Stimulated activated CD8-positive, alpha-beta memory T cell treated with anti-CD3 and anti-CD28 coated beads, Interleukin-7, amount 100 ng/mL, for 48 hours (primary cell): ENCODE measurements around the gene CYFIP1.

ENCODE experiments used
- DNase-seq, 2 donors: peaks; one replicate each; pipeline ENCODE4 v3.0.0-alpha.2; 2020; ENCODE audit warnings: low read depth in 1 of 2; ENCODE audit errors: extremely low read depth in 1 of 2

CYFIP1 gene

DNA sequence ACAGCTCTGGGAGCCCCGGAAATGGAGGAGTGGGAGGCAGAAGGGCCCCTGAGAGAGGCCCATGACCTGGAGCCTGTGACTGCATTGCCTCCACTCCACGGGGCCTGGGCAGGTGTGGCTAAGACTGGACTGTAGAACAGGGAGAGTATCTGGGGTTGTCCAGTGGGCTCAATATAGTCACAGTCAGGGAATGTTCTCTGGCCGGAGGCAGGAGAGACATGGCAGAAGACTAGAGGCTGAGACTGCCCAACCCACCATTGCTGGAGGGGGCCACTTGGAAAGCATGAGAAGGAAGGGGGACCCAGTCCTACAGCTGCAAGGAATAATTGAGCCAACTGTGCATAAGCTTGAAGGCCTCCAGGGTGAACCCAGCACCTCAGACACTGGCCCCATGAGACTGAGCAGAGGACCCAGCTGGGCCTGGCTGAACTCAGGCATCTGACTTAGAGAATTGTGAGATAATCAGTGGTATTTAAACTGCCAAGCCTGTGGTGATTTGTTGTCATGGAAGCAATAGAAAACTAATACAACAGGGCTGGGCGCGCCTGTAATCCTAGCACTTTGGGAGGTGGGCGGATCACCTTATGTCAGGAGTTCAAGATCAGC lies 108.6 kb downstream of the CYFIP1 start:
- DNase-seq, result no peak

DNA sequence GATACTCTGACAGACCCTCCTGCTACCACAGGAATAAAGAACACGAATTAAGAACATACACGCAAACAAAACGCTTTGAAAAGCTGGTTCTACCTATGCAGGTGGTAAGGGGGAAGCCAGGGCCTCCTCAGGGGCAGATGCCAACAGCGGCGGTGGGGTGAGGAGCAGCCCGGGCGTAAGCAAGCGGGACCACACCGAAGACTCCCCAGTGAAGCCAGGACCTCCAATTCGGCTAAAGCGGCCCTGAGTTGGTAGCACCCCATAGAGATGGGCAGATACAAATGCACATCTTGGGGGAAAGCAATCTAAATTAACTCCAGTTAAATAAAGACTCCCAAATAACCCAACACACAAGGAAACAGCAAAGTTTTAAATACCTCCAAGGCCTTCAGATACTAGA lies 109.3 kb downstream of the CYFIP1 start:
- DNase-seq, result no peak

DNA sequence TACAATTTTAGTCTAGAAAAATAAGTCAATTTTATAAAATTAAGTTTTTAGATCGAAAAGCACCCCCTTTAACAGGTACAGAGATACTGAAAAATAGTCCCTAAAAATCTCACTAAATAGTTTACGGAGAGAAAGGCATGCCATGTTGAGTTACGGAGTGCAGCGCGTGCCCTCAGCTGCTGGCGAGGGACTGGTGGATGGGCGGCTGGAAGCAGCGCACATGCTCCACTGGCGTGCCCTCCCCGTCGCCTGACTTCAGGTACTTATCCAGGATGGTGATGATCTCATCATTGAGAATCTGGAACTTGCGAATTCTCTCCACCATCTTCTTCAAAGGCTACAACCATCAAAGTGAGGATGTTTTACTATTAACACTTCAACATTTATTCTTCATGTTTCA lies 110.3 kb downstream of the CYFIP1 start:
- DNase-seq, result no peak

DNA sequence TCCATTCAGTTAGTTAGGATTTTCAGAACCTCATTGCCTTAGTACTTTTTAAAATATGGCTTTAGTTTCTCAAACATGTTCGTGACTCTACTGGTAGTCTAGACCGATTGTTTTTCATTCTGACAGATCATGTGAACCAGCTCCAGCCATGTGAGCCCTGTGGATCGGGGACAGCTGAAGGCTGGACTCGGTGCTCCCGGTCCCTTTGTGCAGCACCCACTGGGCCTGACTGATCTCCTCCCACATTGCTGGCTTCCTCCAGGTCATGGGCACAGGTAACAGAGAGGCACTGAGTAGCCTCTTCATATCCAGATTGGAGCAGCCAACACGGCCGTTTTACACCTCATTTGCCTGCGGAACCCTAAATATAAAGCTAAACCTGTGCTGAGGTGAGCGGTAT lies 111.2 kb downstream of the CYFIP1 start:
- DNase-seq, result no peak

DNA sequence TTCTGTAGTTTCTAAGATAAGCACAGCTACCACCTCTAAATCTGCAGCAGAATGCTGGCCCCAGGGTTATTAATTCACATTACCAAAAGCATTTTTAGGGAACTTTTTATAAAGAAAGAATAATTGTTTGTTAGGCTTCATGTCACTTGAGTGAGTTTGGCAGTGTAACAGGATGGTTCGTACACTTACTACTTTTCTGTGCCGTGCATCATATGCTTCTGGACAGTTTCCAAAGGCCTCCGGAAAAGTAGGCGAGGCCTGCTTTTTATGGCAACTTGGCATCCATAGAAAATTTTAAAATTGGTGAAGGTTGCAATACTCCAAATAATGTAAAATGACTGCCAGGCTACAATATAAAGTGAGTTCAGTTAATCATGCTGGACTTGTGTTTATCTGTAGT lies 111.7 kb downstream of the CYFIP1 start:
- no peak for DNase-seq

DNA sequence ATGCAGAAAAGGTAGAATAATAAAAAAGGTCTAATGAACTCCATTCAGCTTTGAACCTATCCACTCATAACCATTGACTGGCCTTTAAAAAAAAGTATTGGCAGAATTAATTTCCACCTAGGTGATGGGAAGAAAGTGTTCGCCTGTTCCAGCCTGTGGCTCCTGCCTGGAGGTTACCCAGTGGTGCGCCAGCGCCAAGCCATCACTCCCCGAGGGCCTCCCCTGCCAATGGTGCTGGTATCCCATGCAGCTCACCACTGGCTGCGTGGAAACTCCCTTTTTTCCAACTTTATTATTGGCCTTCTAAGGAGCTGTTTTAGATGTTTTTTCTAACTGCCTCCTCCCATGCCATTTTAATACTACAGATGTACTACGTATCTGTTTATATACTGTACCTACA lies 112.3 kb downstream of the CYFIP1 start:
- DNase-seq, result no peak

DNA sequence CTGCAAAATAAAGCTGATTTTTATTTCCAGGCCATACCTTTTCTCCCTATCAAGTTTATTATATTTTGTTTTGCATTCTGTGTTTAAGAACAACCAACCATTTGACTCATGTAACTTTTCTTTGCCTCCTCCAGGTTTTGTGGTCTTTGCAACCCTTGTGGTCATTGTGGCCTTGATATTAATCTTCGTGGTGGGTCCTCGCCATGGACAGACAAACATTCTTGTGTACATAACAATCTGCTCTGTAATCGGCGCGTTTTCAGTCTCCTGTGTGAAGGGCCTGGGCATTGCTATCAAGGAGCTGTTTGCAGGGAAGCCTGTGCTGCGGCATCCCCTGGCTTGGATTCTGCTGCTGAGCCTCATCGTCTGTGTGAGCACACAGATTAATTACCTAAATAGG lies 114.1 kb downstream of the CYFIP1 start:
- no peak for DNase-seq

DNA sequence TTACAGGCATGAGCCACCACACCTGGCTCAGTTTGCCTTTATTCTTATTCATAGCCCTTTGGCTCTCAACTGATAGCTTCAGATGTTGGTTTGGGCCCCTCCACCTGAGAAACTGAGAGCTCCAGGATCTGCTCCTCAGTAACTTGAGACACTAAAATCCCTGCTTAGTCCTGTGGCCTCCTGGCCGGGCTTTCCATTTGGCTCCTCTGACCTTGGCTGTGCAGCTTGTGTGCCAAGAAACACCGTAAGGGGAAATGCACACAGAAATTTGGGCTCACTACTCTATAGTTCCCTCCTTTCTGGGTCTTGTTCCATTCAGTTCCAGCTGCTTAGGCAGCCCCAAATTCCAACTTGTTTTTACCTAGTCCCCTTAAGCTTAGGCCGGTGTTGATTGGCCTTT lies 116.8 kb downstream of the CYFIP1 start:
- DNase-seq, result no peak

DNA sequence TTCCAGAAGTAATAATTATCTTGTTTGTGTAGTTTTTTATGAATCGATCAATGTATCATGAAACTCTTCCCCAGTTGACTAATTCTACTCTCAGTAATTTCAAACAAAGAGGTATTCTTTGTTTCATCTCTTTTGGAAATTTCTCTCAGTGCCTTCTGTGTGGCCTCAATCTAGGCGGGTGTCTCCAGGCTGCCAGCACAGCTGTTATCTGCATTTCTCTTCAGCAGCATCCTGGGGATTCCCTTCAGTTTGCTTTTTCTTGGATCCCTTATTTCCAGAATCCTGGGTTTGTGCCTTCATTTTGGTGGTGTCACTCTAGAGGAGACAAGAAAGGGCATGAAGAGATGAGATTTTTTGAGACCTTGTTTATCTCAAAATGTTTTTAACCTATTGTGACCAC lies 119.0 kb downstream of the CYFIP1 start:
- DNase-seq, result no peak

DNA sequence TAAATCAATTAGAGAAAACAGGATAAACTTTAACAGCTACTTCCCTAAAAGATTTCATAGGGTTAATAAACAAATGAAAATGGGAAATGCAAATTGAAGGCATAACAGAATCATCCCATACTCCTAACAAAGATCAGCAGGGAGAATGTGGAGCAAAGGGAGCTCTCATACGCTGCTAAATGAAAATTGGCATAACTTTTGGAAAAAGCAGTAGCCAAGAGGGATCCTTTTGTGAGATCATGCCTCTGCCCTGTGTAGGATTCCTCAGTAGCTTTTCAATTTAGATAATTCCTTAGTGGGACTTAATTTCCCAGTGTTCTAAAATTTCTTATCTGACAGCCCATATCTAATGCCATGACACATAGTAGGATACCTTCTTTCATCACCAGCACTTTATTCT lies 123.5 kb downstream of the CYFIP1 start:
- no peak for DNase-seq

DNA sequence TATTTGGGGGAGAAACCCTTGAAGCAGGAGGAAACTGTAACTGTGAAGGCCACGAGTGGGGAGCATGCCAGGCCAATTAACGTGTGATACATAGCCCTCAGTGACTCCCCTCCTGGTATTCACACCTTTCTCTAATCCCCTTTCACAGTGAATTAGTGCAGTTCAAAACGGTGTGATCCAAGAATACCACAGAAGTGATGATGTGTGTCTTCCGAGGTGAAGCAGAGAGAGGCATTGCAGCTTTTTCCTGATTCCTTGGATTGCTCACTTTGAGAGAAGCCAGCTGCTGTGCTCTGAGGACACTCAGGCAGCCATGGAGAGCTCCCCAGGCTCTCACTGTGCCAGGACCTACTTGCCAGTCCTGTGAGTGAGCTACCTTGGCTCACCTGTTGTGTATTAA lies 124.4 kb downstream of the CYFIP1 start:
- no peak for DNase-seq

DNA sequence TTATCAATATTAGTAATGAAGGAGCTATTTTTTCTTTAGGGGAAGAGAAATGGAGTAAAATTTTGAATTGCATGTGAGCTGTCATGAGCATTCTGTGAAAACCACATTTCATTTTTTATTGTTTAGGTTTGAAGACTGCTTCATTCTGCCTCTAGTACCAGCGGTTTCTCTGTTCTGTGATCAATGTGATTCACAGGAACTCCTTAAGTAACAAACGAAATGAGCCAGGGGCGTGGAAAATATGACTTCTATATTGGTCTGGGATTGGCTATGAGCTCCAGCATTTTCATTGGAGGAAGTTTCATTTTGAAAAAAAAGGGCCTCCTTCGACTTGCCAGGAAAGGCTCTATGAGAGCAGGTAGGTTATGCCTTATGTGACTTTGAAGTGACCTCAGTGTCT lies 128.7 kb downstream of the CYFIP1 start:
- DNase-seq, result no peak

DNA sequence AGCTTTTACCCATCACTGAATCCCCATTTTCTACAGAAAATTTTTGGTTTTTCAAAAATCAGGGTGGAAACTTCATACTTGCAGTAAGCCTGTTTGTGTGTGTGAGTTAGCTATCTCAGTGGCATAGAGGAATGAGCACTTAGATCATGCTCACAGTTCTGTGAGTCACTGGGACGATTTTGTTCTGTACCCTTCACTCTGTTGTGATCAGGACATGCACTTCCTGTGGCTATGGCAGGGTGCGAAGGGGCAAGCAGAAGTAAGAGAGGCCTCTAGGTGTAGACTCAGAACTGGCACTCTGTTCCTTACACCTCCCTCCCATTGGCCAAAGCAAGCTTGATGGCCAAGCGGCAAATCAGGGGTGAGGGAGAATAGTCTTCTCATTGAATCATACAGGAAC lies 130.1 kb downstream of the CYFIP1 start:
- no peak for DNase-seq

DNA sequence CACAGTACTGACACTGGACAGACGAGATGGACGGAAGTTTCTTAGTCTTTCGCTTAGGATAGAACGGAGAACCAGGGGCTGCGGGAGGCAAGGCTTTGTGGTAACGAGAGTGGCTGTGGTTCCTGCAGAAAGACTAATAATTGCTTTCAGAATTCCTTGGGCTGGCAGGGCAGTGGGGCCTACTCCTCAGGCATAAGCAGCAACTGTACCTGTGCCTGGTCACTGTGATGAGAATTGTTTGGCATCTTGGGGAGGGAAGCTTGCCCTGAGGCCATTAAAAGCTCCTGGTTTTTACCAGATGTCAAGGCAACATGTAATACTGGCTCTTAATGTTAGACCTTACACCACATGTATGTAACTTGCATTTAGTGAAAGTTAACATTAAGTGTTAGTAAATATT lies 134.1 kb downstream of the CYFIP1 start:
- DNase-seq, result no peak

DNA sequence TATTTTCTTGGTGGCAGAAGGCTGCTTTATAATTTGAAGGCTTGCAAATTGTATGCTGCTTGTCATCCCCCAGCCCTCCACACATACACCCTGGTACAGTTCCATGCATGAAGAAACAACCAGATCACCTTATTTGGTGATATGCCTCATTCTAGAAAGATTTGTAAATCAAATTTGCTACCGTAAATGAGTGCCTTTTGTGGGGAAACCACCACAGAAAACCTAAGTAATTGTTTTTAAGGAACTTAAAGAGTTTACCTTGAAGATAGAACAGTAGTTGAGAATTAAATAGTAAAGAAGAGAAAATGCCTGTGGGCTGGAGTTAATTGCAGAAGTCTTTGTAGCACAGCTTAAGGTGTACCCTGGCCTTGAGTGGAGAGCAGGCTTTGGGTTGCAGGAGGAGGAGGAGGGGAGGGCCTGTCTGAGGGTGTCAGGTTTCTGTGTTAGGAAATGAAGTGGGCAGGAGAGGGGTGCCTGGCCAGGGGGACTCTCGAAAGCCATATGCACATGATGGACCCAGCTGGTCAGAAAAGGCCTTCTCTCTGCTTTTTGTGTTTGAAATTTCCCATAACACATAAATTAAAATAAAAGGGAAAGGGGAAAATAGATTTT lies 134.8 kb downstream of the CYFIP1 start:
- no peak for DNase-seq

DNA sequence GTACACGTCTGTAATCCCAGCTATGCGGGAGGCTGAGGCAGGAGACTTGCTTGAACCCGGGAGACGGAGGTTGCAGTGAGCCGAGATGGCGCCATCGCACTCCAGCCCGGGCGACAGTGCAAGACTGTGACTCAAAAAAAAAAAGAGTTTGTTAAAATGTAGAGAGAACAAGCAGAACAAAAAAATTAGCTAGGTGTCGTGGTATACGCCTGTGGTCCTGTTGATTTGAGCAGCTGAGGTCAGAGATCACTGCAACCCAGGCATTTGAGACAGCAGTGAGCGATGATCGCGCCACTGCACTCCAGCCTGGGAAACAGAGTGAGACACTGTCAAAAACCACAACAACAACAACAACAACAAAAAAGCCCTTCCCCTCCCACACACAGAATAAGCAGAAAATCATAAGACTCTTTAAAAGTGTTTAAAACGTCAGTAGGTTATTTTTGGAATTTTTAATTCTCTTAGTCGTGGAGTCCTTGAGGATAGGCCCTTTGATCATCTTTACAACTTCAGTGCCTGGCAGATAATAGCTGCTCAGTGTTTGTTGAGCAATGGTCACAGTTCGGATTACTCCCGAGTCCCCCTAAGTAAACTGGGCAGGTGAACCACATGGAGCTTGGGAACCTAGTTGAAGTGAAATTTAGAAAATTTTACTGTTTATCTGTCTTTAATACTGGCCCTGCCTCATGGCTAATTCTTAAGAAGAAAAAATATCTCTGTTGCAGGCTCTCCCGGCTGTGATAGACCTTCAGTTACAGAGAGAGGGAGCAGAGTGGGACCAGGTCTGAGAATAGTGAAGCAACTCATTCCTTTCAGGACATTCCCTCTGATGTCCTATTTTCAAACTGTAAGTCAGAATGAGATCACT lies 135.5 kb downstream of the CYFIP1 start:
- DNase-seq, result no peak

DNA sequence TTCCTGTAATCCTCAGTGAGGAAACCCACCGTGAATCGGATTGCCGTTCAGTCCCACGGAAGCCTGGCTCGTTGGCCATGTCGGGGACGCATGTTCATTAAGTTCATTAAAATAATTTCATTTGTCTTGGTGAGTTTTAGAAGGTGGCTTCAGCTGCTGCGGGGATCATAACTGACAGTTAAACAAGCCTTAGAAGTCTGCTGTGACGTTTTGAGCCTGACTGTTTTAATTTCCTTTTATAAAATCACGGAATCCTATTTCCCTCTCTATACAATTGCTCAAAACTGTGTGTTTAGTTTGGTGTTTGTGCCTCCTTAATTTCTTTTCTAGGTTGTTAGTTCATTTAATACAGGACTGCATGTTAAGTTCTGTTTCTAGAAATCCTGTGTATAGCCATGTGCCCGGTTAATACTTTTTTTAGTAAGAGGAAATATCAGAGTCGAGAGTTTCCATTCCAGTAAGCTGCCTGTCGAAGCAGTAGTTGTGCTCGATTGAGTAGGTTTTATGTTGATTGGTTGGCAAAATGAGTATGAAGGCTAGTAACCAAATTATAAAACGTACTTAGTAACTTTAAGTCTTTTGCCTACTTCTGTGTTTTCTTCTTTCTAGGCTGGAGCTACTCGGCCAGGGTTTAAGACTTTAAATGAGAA lies 141.0 kb downstream of the CYFIP1 start:
- DNase-seq, result no peak

DNA sequence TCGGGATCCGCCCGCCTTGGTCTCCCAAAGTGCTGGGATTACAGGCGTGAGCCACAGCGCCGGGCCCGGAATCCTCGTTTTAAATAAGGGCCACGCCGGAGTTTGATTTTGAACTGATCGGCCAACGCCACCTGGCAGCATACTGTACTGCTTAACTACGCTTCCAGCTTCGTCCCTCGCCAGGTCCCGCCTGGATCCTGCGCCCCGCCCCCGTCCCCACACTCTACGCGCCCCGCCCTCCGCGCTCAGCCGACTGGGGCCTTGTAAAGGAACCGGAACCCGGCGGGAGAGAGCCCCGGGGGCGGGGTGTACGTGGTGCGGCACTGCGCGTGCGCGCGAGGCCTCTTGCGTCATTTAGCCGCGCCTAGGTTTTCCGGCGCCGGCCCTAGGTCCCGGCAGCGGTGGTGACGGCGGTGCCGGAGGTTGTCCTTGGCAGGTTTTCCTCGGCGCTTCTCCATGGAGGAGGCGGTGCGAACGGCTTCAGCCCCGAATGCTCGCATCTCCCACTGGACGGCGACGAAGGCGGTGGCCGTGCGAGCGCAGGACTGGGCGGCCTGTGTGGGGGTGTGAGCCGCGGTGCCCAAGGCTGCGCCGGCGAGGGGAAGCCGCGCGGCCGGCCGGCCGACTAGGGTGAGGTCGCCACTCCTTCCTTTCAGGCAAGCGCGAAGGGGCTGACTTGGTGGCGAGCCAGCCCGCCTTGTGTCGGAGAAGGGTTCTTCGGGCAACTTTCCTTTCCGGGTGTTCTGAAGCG lies 141.7 kb downstream of the CYFIP1 start, which contains the start of gene NIPA2:
Gene NIPA2 (plus strand): TSS at position 375 of the 751 bp plus-strand sequence. CDS start 13,066 bp downstream, outside the sequence.
- DNase-seq, result peak; percentile 95 to 99

DNA sequence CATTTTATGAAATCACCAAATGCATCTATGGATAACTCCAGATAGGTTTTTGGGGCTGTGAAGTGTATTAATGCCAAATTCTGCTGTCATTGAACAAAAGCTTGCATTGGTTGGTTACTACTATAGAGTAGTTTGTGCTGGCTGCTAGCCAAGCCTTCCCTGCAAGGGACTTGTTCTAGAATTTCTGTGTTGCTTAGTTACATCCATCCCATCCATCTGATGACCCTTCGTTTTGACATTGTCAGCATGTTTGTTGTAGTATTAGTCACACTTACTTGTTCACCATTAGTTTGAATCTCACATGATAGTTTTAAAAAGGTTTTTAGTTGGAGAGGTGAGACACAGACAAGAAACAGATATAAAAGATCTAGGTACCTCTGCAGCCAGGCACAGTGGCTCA lies 148.7 kb downstream of the CYFIP1 start:
- no peak for DNase-seq

DNA sequence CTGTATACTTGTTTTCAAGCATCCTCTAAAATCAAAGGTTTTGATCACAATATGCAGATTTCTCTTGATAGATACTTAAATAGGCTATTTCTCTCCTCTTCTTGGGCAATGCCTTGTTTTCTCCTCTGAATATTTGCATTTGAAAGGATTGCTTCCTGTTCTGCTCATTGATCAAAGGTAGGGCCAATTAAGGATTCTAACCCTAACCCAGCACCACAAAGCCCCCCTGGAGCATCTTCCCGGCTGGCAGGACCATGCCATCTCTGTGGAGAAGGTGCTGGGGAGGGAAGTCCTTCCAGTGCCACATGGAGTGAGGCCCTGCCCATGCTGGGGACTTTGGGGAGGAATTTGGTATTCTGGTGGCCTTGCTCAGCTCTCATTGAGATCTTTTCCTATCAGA lies 153.0 kb downstream of the CYFIP1 start:
- DNase-seq, result no peak
